Measurements from ENCODE around the gene CXCL1. TPM values are rescaled to one million over a fixed set of nuclear protein-coding genes. Genes with fewer than 3 reads are reported as not detected.

Gene CXCL1
- total and polyA plus RNA-seq, 12 donors, result 0.84 to 6.1 (median 1.6) TPM; not detected in 3

- WGBS, 4 donors, result 74 to 86% (median 79%) methylated on average over 1 of the region's 1 CpG
- Histone ChIP-seq H3K4me3 (no peak overlapping the region), H3K36me3 (replicated peaks in 1 of 2) (no peaks in the 10 kb centered on the region), H3K27ac (no peak overlapping the region), H3K4me1 (replicated peaks in 1 of 2) (no peaks in the 10 kb centered on the region), H3K27me3 (no peaks in the 10 kb centered on the region), H3K9me3 (replicated peaks in 1 of 3) (no peaks in the 10 kb centered on the region)
- no peak for DNase-seq
- intact Hi-C loops (cut with DNase I), result no loop called here
- no peak for TF ChIP-seq POLR2A (IDR thresholded peaks at IDR 0.05)
Observed at GRCh38 chr4:73875401-73875800, 6.2 kb downstream of the CXCL1 start.

GRCh38 chr4:73883306-73883705 lies 14.1 kb downstream of the CXCL1 start:
- Histone ChIP-seq H3K4me1 (replicated peaks in 1 of 2) (no peaks in the 10 kb centered on the region), H3K36me3 (replicated peaks in 1 of 2) (no peaks in the 10 kb centered on the region), H3K27me3 (no peaks in the 10 kb centered on the region), H3K4me3 (no peak overlapping the region), H3K9me3 (replicated peaks in 1 of 3) (no peaks in the 10 kb centered on the region), H3K27ac (no peak overlapping the region)
- 47 to 91% (median 58%) methylated on average over 1 of the region's 1 CpG for WGBS, 4 donors
- no peak for TF ChIP-seq CTCF (IDR thresholded peaks at IDR 0.05)
- no peak for TF ChIP-seq POLR2A (IDR thresholded peaks at IDR 0.05)
- DNase-seq, result no peak
- intact Hi-C loops (cut with DNase I), result no loop called here

- Histone ChIP-seq H3K4me1 (replicated peaks in 1 of 2) (no peaks in the 10 kb centered on the region), H3K27ac (no peak overlapping the region), H3K9me3 (replicated peaks in 1 of 3) (no peaks in the 10 kb centered on the region), H3K36me3 (replicated peaks in 1 of 2) (no peaks in the 10 kb centered on the region), H3K4me3 (no peak overlapping the region), H3K27me3 (no peaks in the 10 kb centered on the region)
- intact Hi-C loops (cut with DNase I), result no loop called here
- WGBS, 4 donors, result 66 to 77% (median 71%) methylated on average over 4 of the region's 4 CpGs
- DNase-seq, result no peak
- TF ChIP-seq POLR2A (IDR thresholded peaks at IDR 0.05), result no peak
- no peak for TF ChIP-seq CTCF (IDR thresholded peaks at IDR 0.05)
Observed at GRCh38 chr4:73885574-73886267, 16.5 kb downstream of the CXCL1 start.

- no peak for DNase-seq
- H3K4me1 ChIP-seq (replicated peaks in 1 of 2), result peaks cover 0 to 6% of the 10 kb centered on the region in 2 donors
- H3K36me3 ChIP-seq (replicated peaks in 1 of 2), result no peaks in the 10 kb centered on the region
- no peak overlapping the region for H3K27ac ChIP-seq
- TF ChIP-seq POLR2A (IDR thresholded peaks at IDR 0.05), result no peak
- no peak for TF ChIP-seq CTCF (IDR thresholded peaks at IDR 0.05)
- intact Hi-C loops (cut with DNase I), result no loop called here
- H3K4me3 ChIP-seq, result no peak overlapping the region
- no peaks in the 10 kb centered on the region for H3K27me3 ChIP-seq
- H3K9me3 ChIP-seq (replicated peaks in 1 of 3), result no peaks in the 10 kb centered on the region
- 52 to 75% (median 63%) methylated on average over 4 of the region's 4 CpGs for WGBS, 4 donors
Observed at GRCh38 chr4:73891326-73891725, 22.1 kb downstream of the CXCL1 start.

All from adrenal gland (tissue), 12 donors.